NCI-H345 treated with DMSO at 0.1 percent for 48 hours (cell line): ENCODE measurements around the gene TMEM81.
A peak's percentile ranks its signal among the peaks of the same experiment; 100 is the strongest.

Experiments used
- DNase-seq: peaks from one replicate; lab custom pipeline; 2025; ENCODE audit not compliant: unreplicated experiment; lab: John Stamatoyannopoulos, UW

The TMEM81 gene, protein sequence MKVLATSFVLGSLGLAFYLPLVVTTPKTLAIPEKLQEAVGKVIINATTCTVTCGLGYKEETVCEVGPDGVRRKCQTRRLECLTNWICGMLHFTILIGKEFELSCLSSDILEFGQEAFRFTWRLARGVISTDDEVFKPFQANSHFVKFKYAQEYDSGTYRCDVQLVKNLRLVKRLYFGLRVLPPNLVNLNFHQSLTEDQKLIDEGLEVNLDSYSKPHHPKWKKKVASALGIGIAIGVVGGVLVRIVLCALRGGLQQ

GRCh38 chr1:205084360-205084759, at the start of gene TMEM81:
Gene TMEM81 (minus strand): TSS chr1:205084460. CDS start chr1:205084320, 140 bp downstream.
- no peak for DNase-seq

DNA sequence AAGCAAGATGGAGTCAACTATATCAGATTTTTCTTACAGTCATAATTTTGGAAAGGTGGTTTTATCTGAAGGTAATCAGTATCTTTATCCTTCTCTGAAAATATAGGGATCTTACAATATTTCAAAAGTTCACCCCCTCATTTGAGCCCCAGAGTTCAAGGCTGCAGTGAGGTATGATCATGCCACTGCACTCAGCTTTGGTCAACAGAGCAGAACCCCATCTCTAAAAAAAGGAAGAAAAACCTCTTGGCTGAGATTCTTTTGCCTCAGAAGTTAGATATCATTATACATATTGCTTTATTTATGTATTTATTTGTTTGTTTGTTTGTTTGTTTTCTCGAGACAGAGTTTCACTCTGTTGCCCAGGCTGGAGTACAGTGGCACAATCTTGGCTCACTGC, 49.0 kb upstream of the TMEM81 start:
- no peak for DNase-seq

DNA sequence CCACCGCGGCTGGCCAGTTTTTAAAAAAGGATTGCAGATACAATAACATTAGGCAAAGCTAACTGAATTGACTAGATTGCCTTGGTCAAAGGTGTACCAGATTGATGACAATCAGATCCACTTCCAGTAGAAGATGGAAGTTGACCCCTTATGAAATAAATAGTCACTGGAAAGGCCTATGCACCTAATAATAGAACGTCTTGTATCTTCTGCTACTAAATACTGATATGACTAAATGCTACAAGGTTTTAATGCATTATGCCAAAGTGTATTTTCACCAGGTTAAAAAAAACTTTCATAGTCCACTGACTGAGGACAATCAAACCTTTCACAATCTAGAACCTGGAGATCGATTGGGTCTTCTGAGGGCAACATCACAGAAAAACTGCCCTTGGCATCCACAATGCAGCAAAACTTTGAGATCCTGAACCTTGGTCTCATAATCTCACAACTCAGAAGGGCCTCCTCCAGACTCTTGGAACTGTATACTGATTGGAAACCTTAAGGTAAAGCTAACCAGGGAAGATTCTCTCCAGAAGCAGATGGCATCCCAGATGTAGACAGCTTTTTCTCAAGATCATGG, 45.3 kb upstream of the TMEM81 start:
- DNase-seq: no peak

GRCh38 chr1:205128050-205128449, 43.8 kb upstream of the TMEM81 start:
- DNase-seq: no peak

GRCh38 chr1:205127646-205128045, 43.4 kb upstream of the TMEM81 start:
- no peak for DNase-seq

- no peak for DNase-seq
These were observed 40.5 kb upstream of the TMEM81 start for GRCh38 chr1:205124726-205125125.

- no peak for DNase-seq
These were observed 38.2 kb upstream of the TMEM81 start for GRCh38 chr1:205122489-205122882.

DNA sequence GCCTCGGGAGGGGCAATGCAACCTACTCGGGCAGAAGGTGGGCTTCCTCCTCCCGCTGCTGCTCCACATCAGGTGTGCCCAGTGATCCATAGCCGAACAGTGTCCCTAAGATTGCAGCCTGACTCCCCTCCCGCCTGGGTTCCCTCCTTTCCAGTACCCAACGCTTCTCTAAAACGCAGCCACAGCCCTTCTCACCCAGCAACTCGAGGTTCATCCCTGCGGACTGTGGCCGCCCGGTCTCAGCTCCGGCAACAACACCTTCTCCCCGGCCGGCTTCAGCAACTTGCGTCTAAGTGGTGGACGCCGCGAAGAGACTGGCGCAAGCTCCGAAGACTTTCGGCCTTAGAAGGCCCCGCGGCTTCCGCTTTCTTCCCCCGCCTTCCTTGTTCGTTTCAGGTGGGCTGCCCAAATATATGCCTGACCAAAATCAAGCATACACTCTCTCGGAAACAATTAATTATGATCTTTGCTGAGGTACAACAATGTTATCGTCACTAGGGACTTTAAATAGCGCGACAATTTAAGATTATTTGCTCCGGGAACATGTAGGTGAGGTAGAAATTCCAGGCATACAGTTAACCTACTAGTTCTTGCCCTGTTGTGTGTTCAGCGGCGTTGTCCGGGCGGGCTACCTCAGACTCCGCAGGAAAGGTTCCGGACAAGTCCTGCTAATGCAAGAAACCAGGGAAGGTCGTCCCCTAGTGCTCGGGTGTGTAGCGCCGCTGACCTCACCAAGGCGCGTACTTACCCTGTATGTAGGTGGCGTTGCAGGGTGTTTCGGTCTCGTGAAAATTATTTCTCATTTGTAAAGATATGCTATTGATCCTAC, 37.6 kb upstream of the TMEM81 start, which contains the start of gene RBBP5:
Gene RBBP5, minus strand, starts transcription at position 319 of the 829 bp plus-strand sequence. Its CDS starts 105 bp downstream, at position 214.
- peak; percentile 98 for DNase-seq

DNA sequence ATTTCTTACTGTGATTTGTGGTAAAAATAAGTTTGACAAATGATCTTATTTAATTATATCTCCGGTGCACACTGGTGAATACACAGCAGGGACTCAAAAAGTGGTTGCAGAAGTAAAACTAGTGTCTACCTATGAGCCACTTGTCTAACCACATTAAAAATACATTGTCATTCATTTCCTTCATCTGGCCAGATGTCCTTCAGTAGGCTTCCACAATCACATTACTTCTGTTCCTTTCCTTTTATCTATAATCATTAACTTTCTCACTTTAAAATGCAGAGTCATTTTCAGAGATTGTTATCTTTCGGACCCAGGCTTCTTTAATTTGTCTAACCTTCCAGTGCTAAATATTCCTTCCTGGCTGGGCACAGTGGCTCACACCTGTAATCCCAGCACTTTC, 34.5 kb upstream of the TMEM81 start:
- DNase-seq: no peak

- no peak for DNase-seq
These were observed 27.1 kb upstream of the TMEM81 start for GRCh38 chr1:205111354-205111753.

DNA sequence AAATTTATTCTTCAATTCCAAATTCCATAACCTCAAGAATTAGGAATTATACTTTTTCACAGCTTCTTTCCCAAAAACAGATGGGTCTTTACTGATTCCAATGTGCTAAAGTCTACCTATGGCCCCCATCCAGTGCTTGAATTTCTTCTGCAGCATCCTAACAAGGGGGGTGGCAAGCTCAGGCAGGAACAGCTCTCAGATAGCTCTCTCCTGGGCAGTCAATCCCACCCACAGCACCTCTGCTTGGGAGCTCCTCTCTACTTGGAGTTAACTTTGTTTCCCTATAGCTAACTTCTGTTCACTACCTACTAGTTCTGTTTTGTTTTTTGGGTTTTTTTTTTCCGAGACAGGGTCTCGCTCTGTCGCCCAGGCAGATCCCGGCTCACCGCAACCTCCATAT, 25.5 kb upstream of the TMEM81 start:
- DNase-seq: no peak

DNA sequence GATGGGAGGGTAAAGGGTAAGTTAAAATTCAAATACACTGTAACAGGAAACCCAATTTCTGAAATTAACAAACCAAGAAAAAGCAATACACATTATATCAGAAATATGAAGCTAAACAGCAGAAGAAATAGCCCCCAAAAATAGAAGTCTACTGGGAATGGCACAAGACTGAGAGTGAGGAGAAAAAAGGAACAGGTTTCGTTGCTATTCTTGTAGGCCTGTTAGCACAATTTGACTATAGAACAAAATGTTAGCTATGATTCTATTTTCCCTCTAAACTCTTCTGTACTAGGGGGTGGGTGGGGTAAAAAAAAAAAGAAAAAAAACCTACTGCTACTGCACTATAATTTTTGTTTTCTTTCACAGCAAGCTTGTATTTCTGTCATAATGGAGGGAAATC, 25.0 kb upstream of the TMEM81 start:
- DNase-seq: no peak

DNA sequence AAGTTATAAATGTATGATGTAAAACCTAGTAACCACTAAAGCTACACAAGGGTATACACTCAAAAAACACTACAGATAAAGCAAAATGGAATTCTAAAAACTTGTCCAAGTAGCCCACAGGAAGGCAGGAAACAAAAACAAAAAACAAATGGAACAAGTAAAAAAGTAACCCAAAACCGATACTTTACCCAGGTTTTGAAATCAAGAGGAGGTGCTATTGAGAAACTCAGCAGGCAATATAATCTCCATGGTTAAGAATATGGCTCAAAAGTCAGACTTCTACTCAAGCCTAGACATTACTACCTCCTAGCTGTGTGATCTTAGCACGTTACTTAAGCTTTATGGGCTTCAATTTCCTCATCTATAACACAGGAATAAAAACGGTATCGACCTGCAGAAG, 24.2 kb upstream of the TMEM81 start:
- DNase-seq: no peak

DNA sequence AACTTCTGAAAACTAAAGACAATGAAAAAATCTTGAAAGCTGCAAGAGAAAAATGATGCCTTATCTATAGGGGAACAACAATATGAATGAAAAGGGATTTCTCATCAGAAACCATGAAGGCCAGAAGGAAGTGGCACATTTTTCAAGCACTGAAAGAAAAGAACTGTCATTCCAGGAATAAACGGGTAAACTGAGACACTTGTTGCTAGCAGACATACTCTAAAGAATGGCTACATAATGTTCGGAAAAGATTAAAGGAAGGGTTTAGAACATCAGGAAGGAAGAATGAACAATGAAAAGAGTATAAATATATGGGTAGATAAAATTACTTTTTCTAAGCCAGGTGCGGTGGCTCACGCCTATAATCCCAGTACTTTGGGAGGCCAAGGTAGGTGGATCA, 23.1 kb upstream of the TMEM81 start:
- DNase-seq: no peak

- no peak for DNase-seq
These were observed 18.1 kb upstream of the TMEM81 start for GRCh38 chr1:205102404-205102803.

- no peak for DNase-seq
These were observed 14.0 kb upstream of the TMEM81 start for GRCh38 chr1:205098242-205098641.

DNA sequence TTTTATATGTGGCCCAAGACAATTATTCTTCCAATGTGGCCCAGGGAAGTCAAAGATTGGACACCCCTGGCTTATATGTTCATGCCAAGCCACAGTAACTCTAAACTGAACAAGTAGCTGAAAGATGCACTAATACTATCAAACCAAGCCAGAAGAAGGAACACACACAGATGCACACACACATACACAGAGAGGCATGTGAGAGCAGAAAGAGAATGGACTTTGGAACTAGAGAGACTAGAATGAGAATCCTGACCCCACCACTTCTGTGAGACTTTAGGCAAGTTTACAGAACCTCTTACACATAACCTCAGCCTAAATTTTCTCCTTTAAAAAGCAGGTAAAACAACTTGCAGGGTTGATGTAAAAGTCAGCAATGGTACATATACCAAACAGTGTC, 11.2 kb upstream of the TMEM81 start:
- DNase-seq: no peak

DNA sequence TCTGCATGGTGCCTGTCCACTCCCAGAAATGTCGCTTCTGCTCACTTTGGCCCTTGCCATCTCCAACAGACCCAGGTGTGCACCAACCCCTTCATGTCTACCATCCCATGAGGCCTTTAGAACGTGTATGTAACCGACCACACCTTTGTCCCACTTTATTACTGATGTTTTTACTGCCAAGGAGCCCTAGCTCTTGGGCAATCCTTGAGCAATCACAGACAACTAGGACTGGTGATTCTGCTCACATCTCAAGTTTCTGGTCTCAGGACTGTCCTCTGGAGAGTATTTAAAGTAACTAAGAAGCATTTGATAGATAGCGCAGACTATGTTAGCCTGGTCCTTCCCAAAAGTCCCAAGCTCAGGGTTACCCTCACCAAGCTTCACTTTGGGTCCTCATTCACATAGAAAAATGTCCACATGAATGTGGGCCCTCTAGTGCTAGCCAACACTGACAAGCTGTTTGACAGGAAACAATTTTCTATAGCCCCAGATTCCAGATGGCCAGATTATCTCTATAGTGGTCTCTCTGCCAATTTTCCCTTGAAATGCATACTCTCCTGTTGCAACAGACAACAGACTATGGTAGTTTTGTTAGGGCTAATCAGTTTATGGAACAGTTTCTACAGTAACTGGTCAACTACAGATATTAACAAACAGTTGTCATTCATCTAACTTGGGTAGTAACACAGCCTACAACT, 6.9 kb upstream of the TMEM81 start:
- no peak for DNase-seq

- no peak for DNase-seq
These were observed 4.1 kb upstream of the TMEM81 start for GRCh38 chr1:205088341-205088740.

DNA sequence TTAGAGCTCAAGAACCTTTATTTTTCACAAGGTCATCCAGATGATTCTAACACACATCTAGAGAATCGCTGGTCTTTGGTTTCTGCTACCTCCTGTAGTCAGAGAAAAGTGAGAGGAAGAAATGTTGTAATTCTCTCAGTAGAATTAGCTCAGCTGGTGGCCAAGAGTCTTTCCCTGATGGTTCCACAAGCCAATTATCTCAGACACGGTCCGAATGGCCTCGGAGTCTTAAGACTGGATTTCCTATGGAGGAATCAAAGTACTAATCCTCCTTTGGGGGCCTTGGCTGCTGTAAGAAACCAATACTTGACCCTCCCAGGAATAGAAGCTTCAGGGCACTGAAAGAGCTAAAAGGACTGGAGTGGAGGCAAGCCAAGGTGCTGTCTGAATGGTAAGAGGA, 1.8 kb downstream of the TMEM81 start:
- DNase-seq: no peak

GRCh38 chr1:205077934-205078311, 6.3 kb downstream of the TMEM81 start:
- DNase-seq: no peak
